GM21447 (cell line): Measurements from ENCODE around the gene TF.

ENCODE experiments used
- ATAC-seq: cut with Tn5 transposase; IDR thresholded peaks from one replicate; pipeline ENCODE4 v1.9.1; 2021; ENCODE audit not compliant: unreplicated experiment

Gene TF

GRCh38 chr3:133805384-133805701 is 59.1 kb downstream of the TF start:
- ATAC-seq: no peak

GRCh38 chr3:133805702-133806475 is 59.7 kb downstream of the TF start, which contains the start of gene SRPRB:
SRPRB (plus strand) TSS chr3:133805815; CDS start chr3:133805849, 34 bp downstream.
- ATAC-seq: peak; percentile 98

GRCh38 chr3:133812872-133813271 is 66.7 kb downstream of the TF start:
- no peak for ATAC-seq

- no peak for ATAC-seq
Observed at GRCh38 chr3:133815386-133815785, 69.2 kb downstream of the TF start.

GRCh38 chr3:133820129-133820528 is 73.9 kb downstream of the TF start:
- ATAC-seq: no peak

- no peak for ATAC-seq
Observed at GRCh38 chr3:133820889-133821675, 74.9 kb downstream of the TF start.

- ATAC-seq: no peak
Observed at GRCh38 chr3:133821767-133822638, 75.8 kb downstream of the TF start.

- no peak for ATAC-seq
Observed at GRCh38 chr3:133824961-133825485, 78.8 kb downstream of the TF start.

GRCh38 chr3:133825969-133826727 is 80.0 kb downstream of the TF start:
- no peak for ATAC-seq

GRCh38 chr3:133827136-133827535 is 80.9 kb downstream of the TF start:
- no peak for ATAC-seq

- ATAC-seq: no peak
Observed at GRCh38 chr3:133827684-133828083, 81.5 kb downstream of the TF start.

GRCh38 chr3:133828576-133829309 is 82.5 kb downstream of the TF start:
- ATAC-seq: no peak

- no peak for ATAC-seq
Observed at GRCh38 chr3:133829310-133829707, 83.1 kb downstream of the TF start.

GRCh38 chr3:133830071-133830470 is 83.9 kb downstream of the TF start:
- ATAC-seq: no peak

- no peak for ATAC-seq
Observed at GRCh38 chr3:133831966-133832801, 86.0 kb downstream of the TF start.

GRCh38 chr3:133832802-133833144 is 86.6 kb downstream of the TF start:
- ATAC-seq: no peak

GRCh38 chr3:133833267-133833666 is 87.1 kb downstream of the TF start:
- ATAC-seq: no peak

GRCh38 chr3:133833880-133834620 is 87.9 kb downstream of the TF start:
- no peak for ATAC-seq
